Measurements from ENCODE around the gene TMED8.
"Not testable (repeated sequence)": the region's sequence is repeated elsewhere in the genome, so short reads cannot be mapped to it uniquely, and the experiment has no call there.

TMED8 gene

DNA sequence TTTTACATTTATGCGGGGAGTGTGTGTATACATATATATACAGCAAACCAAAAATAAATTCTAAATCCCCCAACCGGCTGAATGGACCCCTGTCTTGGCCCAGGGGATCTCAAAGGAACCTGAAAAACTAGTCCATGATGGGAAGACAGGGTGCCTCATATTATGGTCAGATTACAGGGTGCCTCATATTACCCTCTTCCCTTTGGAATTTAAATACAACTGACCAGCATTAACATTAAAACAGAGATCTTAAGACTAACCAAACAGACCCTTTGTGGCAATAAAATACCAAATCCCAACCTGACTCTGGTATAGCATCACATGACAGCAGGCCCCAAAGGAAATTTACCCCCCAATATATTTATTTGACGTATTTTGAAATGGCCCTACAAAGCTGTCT lies 39.0 kb downstream of the TMED8 start:
- no peak overlapping the region for H3K18ac ChIP-seq (ENCODE audit: low read length)
- no peak overlapping the region for H3K4me3 ChIP-seq (ENCODE audit: low read length)
- DNase-seq: no peak
- H3K56ac ChIP-seq (ENCODE audit: low read length): no peak overlapping the region
- H3K4ac ChIP-seq (ENCODE audit: low read depth, low read length): no peak overlapping the region
- no peaks in the 10 kb centered on the region for H3K79me1 ChIP-seq (ENCODE audit: low read length)
- H2AK5ac ChIP-seq (ENCODE audit: low read length): no peak overlapping the region
- no peaks in the 10 kb centered on the region for H3K79me2 ChIP-seq (ENCODE audit: control insufficient read depth, insufficient read depth, low read length)
- H3K4me1 ChIP-seq (ENCODE audit: control insufficient read depth, low read depth, low read length): peaks cover under 1% of the 10 kb centered on the region
- no CpG with 5 or more reads among the region's 3 CpGs for WGBS (ENCODE audit: extremely low coverage, insufficient coverage, low lambda C conversion rate)
- H4K5ac ChIP-seq (ENCODE audit: low read length): no peak overlapping the region
- H4K8ac ChIP-seq (ENCODE audit: low read depth, low read length): no peak overlapping the region
- H3K36me3 ChIP-seq (ENCODE audit: control insufficient read depth, insufficient read depth, low read length): no peaks in the 10 kb centered on the region
- H2BK120ac ChIP-seq (ENCODE audit: low read depth, low read length): no peak overlapping the region
- no peak overlapping the region for H3K27ac ChIP-seq (ENCODE audit: low read depth, low read length)
- H3K4me2 ChIP-seq (ENCODE audit: low read length): no peak overlapping the region
- H3K23ac ChIP-seq (ENCODE audit: low read length): no peak overlapping the region
- H3K9ac ChIP-seq (ENCODE audit: low read length): no peak overlapping the region
- H2BK15ac ChIP-seq (replicated peaks; ENCODE audit: low read depth): no peak overlapping the region
- no peak overlapping the region for H2BK5ac ChIP-seq (ENCODE audit: low read length)
- H3K27me3 ChIP-seq (ENCODE audit: insufficient read depth, low read length, poor library complexity): no peaks in the 10 kb centered on the region

DNA sequence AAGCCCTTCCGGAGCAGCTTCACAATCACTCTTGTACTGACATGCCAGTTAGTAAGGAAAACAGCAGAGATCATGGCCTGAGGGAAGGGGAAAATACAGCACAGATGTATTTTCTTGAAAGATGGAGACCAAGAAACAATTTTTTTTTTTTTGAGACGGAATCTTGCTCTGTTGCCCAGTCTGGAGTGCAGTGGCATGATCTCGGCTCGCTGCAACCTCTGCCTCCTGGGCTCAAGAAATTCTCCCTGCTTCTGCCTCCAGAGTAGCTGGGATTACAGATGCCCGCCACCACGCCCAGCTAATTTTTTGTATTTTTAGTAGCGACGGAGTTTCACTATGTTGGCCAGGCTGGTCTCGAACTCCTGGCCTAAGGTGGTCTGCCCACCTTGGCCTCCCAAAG lies 39.6 kb downstream of the TMED8 start:
- not testable (repeated sequence) for H2AK5ac ChIP-seq (ENCODE audit: low read length); H3K18ac ChIP-seq (ENCODE audit: low read length); H3K4me2 ChIP-seq (ENCODE audit: low read length); H3K36me3 ChIP-seq (ENCODE audit: control insufficient read depth, insufficient read depth, low read length); H2BK120ac ChIP-seq (ENCODE audit: low read depth, low read length); H3K4ac ChIP-seq (ENCODE audit: low read depth, low read length); H3K4me3 ChIP-seq (ENCODE audit: low read length); H3K79me2 ChIP-seq (ENCODE audit: control insufficient read depth, insufficient read depth, low read length); H3K27ac ChIP-seq (ENCODE audit: low read depth, low read length); H3K4me1 ChIP-seq (ENCODE audit: control insufficient read depth, low read depth, low read length); H3K9ac ChIP-seq (ENCODE audit: low read length); H3K23ac ChIP-seq (ENCODE audit: low read length); H4K8ac ChIP-seq (ENCODE audit: low read depth, low read length); H3K27me3 ChIP-seq (ENCODE audit: insufficient read depth, low read length, poor library complexity); H2BK5ac ChIP-seq (ENCODE audit: low read length); H3K79me1 ChIP-seq (ENCODE audit: low read length); H2BK15ac ChIP-seq (replicated peaks; ENCODE audit: low read depth); H4K5ac ChIP-seq (ENCODE audit: low read length); DNase-seq; H3K56ac ChIP-seq (ENCODE audit: low read length)
- no CpG with 5 or more reads among the region's 9 CpGs for WGBS (ENCODE audit: extremely low coverage, insufficient coverage, low lambda C conversion rate)

DNA sequence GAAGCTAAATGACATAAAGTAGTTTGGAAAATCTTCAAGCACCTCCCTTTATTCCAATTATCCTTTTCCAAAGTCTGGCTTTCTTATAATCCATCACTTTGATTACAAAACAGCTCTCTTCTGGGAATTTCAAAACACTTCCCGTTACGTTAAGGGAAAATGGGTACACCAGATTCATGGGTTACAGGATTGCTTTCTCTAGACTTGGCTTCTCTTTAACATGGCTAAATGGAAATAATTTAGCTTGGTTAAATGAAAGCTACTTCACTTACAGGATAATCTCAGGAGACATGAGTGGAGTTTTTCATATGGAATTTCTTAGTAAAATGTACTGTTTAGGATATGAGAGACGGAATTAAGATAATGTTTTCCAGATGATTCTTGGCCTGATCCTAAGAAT lies 41.3 kb downstream of the TMED8 start:
- no peak overlapping the region for H3K4me3 ChIP-seq (ENCODE audit: low read length)
- no peak overlapping the region for H3K18ac ChIP-seq (ENCODE audit: low read length)
- no peaks in the 10 kb centered on the region for H3K27me3 ChIP-seq (ENCODE audit: insufficient read depth, low read length, poor library complexity)
- H3K79me1 ChIP-seq (ENCODE audit: low read length): no peaks in the 10 kb centered on the region
- no peak overlapping the region for H4K5ac ChIP-seq (ENCODE audit: low read length)
- H4K8ac ChIP-seq (ENCODE audit: low read depth, low read length): no peak overlapping the region
- no peak overlapping the region for H2BK5ac ChIP-seq (ENCODE audit: low read length)
- no peak overlapping the region for H2AK5ac ChIP-seq (ENCODE audit: low read length)
- DNase-seq: no peak
- H2BK120ac ChIP-seq (ENCODE audit: low read depth, low read length): no peak overlapping the region
- H2BK15ac ChIP-seq (replicated peaks; ENCODE audit: low read depth): no peak overlapping the region
- WGBS (ENCODE audit: extremely low coverage, insufficient coverage, low lambda C conversion rate): no CpG with 5 or more reads among the region's 3 CpGs
- no peaks in the 10 kb centered on the region for H3K36me3 ChIP-seq (ENCODE audit: control insufficient read depth, insufficient read depth, low read length)
- no peak overlapping the region for H3K56ac ChIP-seq (ENCODE audit: low read length)
- no peak overlapping the region for H3K27ac ChIP-seq (ENCODE audit: low read depth, low read length)
- H3K9ac ChIP-seq (ENCODE audit: low read length): no peak overlapping the region
- H3K4ac ChIP-seq (ENCODE audit: low read depth, low read length): no peak overlapping the region
- H3K23ac ChIP-seq (ENCODE audit: low read length): no peak overlapping the region
- no peak overlapping the region for H3K4me2 ChIP-seq (ENCODE audit: low read length)
- H3K4me1 ChIP-seq (ENCODE audit: control insufficient read depth, low read depth, low read length): no peaks in the 10 kb centered on the region
- no peaks in the 10 kb centered on the region for H3K79me2 ChIP-seq (ENCODE audit: control insufficient read depth, insufficient read depth, low read length)

DNA sequence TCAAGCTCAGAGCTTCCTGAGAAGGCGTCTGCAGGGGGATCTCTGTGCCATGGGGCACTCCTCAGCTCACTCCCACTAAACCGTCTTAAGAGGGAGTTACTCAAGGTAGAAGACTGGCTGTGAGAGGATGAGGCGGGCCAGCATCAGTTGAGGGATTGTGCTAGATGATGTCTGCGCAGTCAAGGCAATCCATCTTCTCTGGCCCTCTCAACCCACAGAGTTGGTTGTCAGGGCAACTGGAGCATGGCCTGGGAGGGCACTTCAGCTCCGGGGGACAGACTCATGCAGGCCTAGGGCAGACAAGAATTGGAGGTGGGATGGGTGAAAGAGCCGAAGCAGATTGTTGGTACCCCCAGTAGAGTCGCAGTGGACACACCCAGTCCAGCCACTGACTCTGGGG lies 47.0 kb downstream of the TMED8 start:
- no peak overlapping the region for H3K27ac ChIP-seq (ENCODE audit: low read depth, low read length)
- H2BK15ac ChIP-seq (replicated peaks; ENCODE audit: low read depth): no peak overlapping the region
- H3K4me3 ChIP-seq (ENCODE audit: low read length): no peak overlapping the region
- H3K23ac ChIP-seq (ENCODE audit: low read length): no peak overlapping the region
- H4K5ac ChIP-seq (ENCODE audit: low read length): no peak overlapping the region
- no peak overlapping the region for H3K4me2 ChIP-seq (ENCODE audit: low read length)
- H3K4ac ChIP-seq (ENCODE audit: low read depth, low read length): no peak overlapping the region
- H2AK5ac ChIP-seq (ENCODE audit: low read length): no peak overlapping the region
- H2BK120ac ChIP-seq (ENCODE audit: low read depth, low read length): no peak overlapping the region
- H3K4me1 ChIP-seq (ENCODE audit: control insufficient read depth, low read depth, low read length): no peaks in the 10 kb centered on the region
- DNase-seq: no peak
- H3K36me3 ChIP-seq (ENCODE audit: control insufficient read depth, insufficient read depth, low read length): no peaks in the 10 kb centered on the region
- H2BK5ac ChIP-seq (ENCODE audit: low read length): no peak overlapping the region
- no CpG with 5 or more reads among the region's 7 CpGs for WGBS (ENCODE audit: extremely low coverage, insufficient coverage, low lambda C conversion rate)
- no peaks in the 10 kb centered on the region for H3K79me1 ChIP-seq (ENCODE audit: low read length)
- H3K18ac ChIP-seq (ENCODE audit: low read length): no peak overlapping the region
- H4K8ac ChIP-seq (ENCODE audit: low read depth, low read length): no peak overlapping the region
- H3K9ac ChIP-seq (ENCODE audit: low read length): no peak overlapping the region
- no peaks in the 10 kb centered on the region for H3K79me2 ChIP-seq (ENCODE audit: control insufficient read depth, insufficient read depth, low read length)
- no peaks in the 10 kb centered on the region for H3K27me3 ChIP-seq (ENCODE audit: insufficient read depth, low read length, poor library complexity)
- H3K56ac ChIP-seq (ENCODE audit: low read length): no peak overlapping the region

DNA sequence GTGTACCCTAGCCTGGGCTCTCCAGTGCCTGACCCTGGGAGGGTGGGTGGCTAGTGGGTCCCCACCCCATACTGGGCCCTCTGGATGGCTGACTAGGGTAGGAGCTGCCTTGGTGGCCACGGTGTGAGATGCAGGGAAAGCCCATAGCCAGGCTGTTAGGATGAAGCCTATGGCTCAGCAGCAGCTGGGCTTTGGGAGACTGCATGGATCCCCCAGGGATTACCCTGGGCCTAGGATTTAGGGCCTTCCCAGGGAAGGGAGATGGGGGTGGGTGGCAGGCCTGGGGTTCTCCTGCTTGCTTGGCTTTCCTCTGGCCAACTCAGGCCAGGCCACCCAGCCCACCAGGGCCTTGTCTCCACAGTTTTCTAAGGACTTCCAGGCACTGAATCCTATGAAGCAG lies 49.8 kb downstream of the TMED8 start:
- Histone ChIP-seq H3K27ac (ENCODE audit: low read depth, low read length) (no peak overlapping the region), H3K4me1 (ENCODE audit: control insufficient read depth, low read depth, low read length) (peaks cover 3% of the 10 kb centered on the region), H3K36me3 (ENCODE audit: control insufficient read depth, insufficient read depth, low read length) (no peaks in the 10 kb centered on the region), H4K5ac (ENCODE audit: low read length) (no peak overlapping the region), H3K18ac (ENCODE audit: low read length) (no peak overlapping the region), H3K4ac (ENCODE audit: low read depth, low read length) (no peak overlapping the region), H2BK15ac (replicated peaks; ENCODE audit: low read depth) (no peak overlapping the region), H2BK120ac (ENCODE audit: low read depth, low read length) (no peak overlapping the region), H2AK5ac (ENCODE audit: low read length) (no peak overlapping the region), H3K79me1 (ENCODE audit: low read length) (no peaks in the 10 kb centered on the region), H3K23ac (ENCODE audit: low read length) (no peak overlapping the region), H4K8ac (ENCODE audit: low read depth, low read length) (no peak overlapping the region), H3K4me2 (ENCODE audit: low read length) (no peak overlapping the region), H3K79me2 (ENCODE audit: control insufficient read depth, insufficient read depth, low read length) (no peaks in the 10 kb centered on the region), H2BK5ac (ENCODE audit: low read length) (no peak overlapping the region), H3K9ac (ENCODE audit: low read length) (no peak overlapping the region), H3K4me3 (ENCODE audit: low read length) (no peak overlapping the region), H3K27me3 (ENCODE audit: insufficient read depth, low read length, poor library complexity) (no peaks in the 10 kb centered on the region), H3K56ac (ENCODE audit: low read length) (no peak overlapping the region)
- no peak for DNase-seq
- no CpG with 5 or more reads among the region's 1 CpG for WGBS (ENCODE audit: extremely low coverage, insufficient coverage, low lambda C conversion rate)

DNA sequence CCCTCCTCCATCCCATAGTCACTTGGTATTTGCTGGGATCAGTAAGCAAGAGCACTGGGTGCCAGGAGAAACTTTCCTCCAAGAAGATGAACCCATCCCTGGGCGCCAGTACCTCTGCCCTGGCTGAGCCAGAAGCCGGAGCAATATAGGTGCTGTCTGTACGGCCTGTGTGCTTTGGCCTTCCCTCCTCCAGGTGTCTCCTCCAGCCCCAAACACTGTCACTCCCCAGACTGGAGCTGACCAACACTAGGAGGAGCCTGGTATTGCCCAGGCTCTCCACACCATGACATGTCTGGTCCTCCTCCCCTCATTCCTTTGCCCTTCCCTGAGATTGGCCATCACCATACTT lies 51.2 kb downstream of the TMED8 start:
- Histone ChIP-seq H2AK5ac (ENCODE audit: low read length) (no peak overlapping the region), H3K4me3 (ENCODE audit: low read length) (no peak overlapping the region), H3K79me2 (ENCODE audit: control insufficient read depth, insufficient read depth, low read length) (no peaks in the 10 kb centered on the region), H2BK15ac (replicated peaks; ENCODE audit: low read depth) (no peak overlapping the region), H4K8ac (ENCODE audit: low read depth, low read length) (no peak overlapping the region), H4K5ac (ENCODE audit: low read length) (no peak overlapping the region), H3K9ac (ENCODE audit: low read length) (no peak overlapping the region), H2BK120ac (ENCODE audit: low read depth, low read length) (no peak overlapping the region), H3K23ac (ENCODE audit: low read length) (no peak overlapping the region), H3K36me3 (ENCODE audit: control insufficient read depth, insufficient read depth, low read length) (no peaks in the 10 kb centered on the region), H3K4ac (ENCODE audit: low read depth, low read length) (no peak overlapping the region), H3K56ac (ENCODE audit: low read length) (no peak overlapping the region), H3K79me1 (ENCODE audit: low read length) (no peaks in the 10 kb centered on the region), H3K4me1 (ENCODE audit: control insufficient read depth, low read depth, low read length) (peaks cover 3% of the 10 kb centered on the region), H2BK5ac (ENCODE audit: low read length) (no peak overlapping the region), H3K27me3 (ENCODE audit: insufficient read depth, low read length, poor library complexity) (no peaks in the 10 kb centered on the region), H3K27ac (ENCODE audit: low read depth, low read length) (no peak overlapping the region), H3K4me2 (ENCODE audit: low read length) (no peak overlapping the region), H3K18ac (ENCODE audit: low read length) (no peak overlapping the region)
- peak; percentile 59 for DNase-seq
- WGBS (ENCODE audit: extremely low coverage, insufficient coverage, low lambda C conversion rate): no CpG with 5 or more reads among the region's 3 CpGs
